ENCODE data around the gene CDK5R2.

Gene CDK5R2

DNA sequence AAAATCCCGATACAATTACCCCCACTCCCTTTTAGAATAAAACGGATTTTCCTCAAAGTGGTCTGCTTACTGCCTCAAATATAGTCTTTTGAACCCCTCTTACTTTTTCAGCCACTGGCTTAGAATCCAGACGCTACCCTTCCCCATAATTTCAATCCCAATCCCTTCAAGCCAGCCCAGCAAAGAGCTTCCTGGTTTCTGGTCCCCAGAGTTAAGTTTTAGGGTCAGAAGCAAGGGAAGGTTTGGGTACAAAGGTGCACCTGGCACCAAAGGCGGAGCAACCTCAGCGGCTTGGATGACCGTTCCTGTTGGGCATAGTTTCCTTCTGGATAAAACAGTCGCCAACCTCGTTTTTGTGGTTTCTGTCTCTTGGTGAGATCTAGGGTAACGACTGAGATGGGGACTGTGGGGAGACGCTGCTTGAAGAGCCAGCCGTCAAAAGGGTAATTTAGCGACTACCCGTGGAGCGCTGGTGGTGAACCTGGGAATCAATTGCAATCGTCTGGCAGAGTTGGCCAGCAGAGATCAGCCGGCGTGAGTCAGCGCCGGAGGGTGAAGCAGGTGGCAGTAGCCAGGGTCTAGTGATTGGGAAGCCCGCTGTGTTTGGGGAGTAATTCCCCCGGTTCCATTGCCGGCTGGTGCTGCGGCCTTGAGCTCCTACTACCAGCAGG is 23.9 kb downstream of the CDK5R2 start:
- peaks cover 9% of the 10 kb centered on the region; the same call in 1 of the 2 replicates for H3K9me3 ChIP-seq (ENCODE audit: insufficient read depth, low read depth, low read length)
- no peak overlapping the region for H3K4me3 ChIP-seq (ENCODE audit: low read length)
- no peaks in the 10 kb centered on the region for H3K36me3 ChIP-seq (ENCODE audit: insufficient read depth, low read depth, low read length)
- H3K27ac ChIP-seq (ENCODE audit: low read length) = no peak overlapping the region
- H3K9ac ChIP-seq (ENCODE audit: low read depth, low read length) = no peak overlapping the region
- H3K27me3 ChIP-seq (ENCODE audit: insufficient read depth, low read length) = peaks cover 99% of the 10 kb centered on the region
- H3K4me1 ChIP-seq (ENCODE audit: insufficient read depth, low read length) = peaks cover 3% of the 10 kb centered on the region; the same call in 1 of the 2 replicates

DNA sequence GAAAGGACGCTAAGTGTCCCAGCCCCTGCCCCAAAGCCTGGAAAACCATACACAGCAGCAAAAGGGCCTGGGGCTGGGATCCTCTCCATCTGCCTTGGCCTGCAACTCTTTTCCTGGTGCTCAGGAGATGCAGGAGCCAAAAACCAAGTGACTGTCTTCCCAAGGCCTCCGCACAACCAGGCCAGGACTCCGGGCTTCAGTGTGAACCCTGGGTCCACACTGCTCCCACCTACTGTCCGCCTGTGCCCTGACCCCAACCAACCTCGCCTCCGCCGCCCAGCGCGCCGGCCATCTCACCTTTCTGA is 24.4 kb downstream of the CDK5R2 start:
- Histone ChIP-seq H3K4me3 (ENCODE audit: low read length) (no peak overlapping the region), H3K27ac (ENCODE audit: low read length) (no peak overlapping the region)

GRCh38 chr2:218984239-218985020 is 25.0 kb downstream of the CDK5R2 start:
- H3K36me3 ChIP-seq (ENCODE audit: insufficient read depth, low read depth, low read length) = no peaks in the 10 kb centered on the region
- peaks cover 9% of the 10 kb centered on the region; the same call in 1 of the 2 replicates for H3K9me3 ChIP-seq (ENCODE audit: insufficient read depth, low read depth, low read length)
- no peak overlapping the region for H3K4me3 ChIP-seq (ENCODE audit: low read length)
- no peak overlapping the region for H3K9ac ChIP-seq (ENCODE audit: low read depth, low read length)
- H3K4me1 ChIP-seq (ENCODE audit: insufficient read depth, low read length) = peaks cover 3% of the 10 kb centered on the region; the same call in 1 of the 2 replicates
- H3K27ac ChIP-seq (ENCODE audit: low read length) = no peak overlapping the region
- peaks cover 99% of the 10 kb centered on the region for H3K27me3 ChIP-seq (ENCODE audit: insufficient read depth, low read length)

More for the DNA sequence above, 24.4 kb downstream of the CDK5R2 start:
- peaks cover 99% of the 10 kb centered on the region for H3K27me3 ChIP-seq (ENCODE audit: insufficient read depth, low read length)
- H3K9ac ChIP-seq (ENCODE audit: low read depth, low read length) = no peak overlapping the region
- H3K4me1 ChIP-seq (ENCODE audit: insufficient read depth, low read length) = peaks cover 3% of the 10 kb centered on the region; the same call in 1 of the 2 replicates
- H3K36me3 ChIP-seq (ENCODE audit: insufficient read depth, low read depth, low read length) = no peaks in the 10 kb centered on the region
- H3K9me3 ChIP-seq (ENCODE audit: insufficient read depth, low read depth, low read length) = peaks cover 9% of the 10 kb centered on the region; the same call in 1 of the 2 replicates

GRCh38 chr2:218985021-218985324 is 25.5 kb downstream of the CDK5R2 start, which contains the start of gene FEV:
Gene FEV, minus strand, starts transcription at chr2:218985184. Its CDS starts 109 bp downstream, at chr2:218985075.
- Histone ChIP-seq H3K4me3 (ENCODE audit: low read length) (peak within 1 kb of the TSS; percentile 22; the same call in 1 of the 2 replicates), H3K36me3 (ENCODE audit: insufficient read depth, low read depth, low read length) (no peaks in the 10 kb centered on the region), H3K27me3 (ENCODE audit: insufficient read depth, low read length) (peaks cover 99% of the 10 kb centered on the region), H3K4me1 (ENCODE audit: insufficient read depth, low read length) (no peaks in the 10 kb centered on the region), H3K27ac (ENCODE audit: low read length) (no peak within 1 kb of the TSS), H3K9ac (ENCODE audit: low read depth, low read length) (no peak within 1 kb of the TSS), H3K9me3 (ENCODE audit: insufficient read depth, low read depth, low read length) (peaks cover 9% of the 10 kb centered on the region; the same call in 1 of the 2 replicates)

GRCh38 chr2:218985325-218986091 is 26.0 kb downstream of the CDK5R2 start:
- peaks cover 100% of the 10 kb centered on the region for H3K27me3 ChIP-seq (ENCODE audit: insufficient read depth, low read length)
- H3K4me1 ChIP-seq (ENCODE audit: insufficient read depth, low read length) = no peaks in the 10 kb centered on the region
- no peaks in the 10 kb centered on the region for H3K36me3 ChIP-seq (ENCODE audit: insufficient read depth, low read depth, low read length)
- H3K27ac ChIP-seq (ENCODE audit: low read length) = no peak overlapping the region
- H3K9ac ChIP-seq (ENCODE audit: low read depth, low read length) = no peak overlapping the region
- H3K9me3 ChIP-seq (ENCODE audit: insufficient read depth, low read depth, low read length) = peaks cover 9% of the 10 kb centered on the region; the same call in 1 of the 2 replicates
- peak overlapping the region; percentile 22; the same call in 1 of the 2 replicates for H3K4me3 ChIP-seq (ENCODE audit: low read length)

DNA sequence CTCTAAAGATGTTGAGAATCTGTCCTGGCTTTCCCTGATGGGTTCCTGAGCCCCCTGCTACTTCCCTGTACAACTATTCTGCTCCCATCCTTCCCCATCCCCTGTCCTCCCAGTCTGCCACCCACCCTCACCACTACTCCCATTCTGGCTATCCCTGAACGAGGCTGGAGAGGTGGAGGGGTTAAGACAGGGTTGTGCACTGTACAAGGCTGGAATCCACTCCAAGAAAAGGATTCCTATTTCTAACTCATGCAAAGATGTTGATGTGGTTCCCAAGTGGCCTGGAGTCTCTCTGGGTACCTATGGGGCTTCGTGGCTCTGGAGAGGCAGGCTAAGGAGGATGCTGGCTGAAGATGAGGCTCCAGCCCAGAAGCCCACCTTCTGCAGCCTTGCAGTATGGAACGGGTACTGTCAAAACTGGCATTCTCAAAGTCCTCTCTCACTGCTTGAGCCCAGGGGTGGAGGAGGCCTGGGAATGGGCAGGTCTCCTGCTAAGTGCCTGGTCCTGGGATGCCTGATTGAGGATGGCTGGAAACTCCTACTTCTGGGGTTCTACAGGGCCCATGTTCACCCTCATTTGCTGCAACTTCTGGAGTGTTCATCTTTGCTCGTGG is 26.8 kb downstream of the CDK5R2 start:
- no peaks in the 10 kb centered on the region for H3K36me3 ChIP-seq (ENCODE audit: insufficient read depth, low read depth, low read length)
- no peak overlapping the region for H3K27ac ChIP-seq (ENCODE audit: low read length)
- H3K9me3 ChIP-seq (ENCODE audit: insufficient read depth, low read depth, low read length) = peaks cover 9% of the 10 kb centered on the region; the same call in 1 of the 2 replicates
- no peaks in the 10 kb centered on the region for H3K4me1 ChIP-seq (ENCODE audit: insufficient read depth, low read length)
- H3K9ac ChIP-seq (ENCODE audit: low read depth, low read length) = no peak overlapping the region
- no peak overlapping the region for H3K4me3 ChIP-seq (ENCODE audit: low read length)
- peaks cover 100% of the 10 kb centered on the region for H3K27me3 ChIP-seq (ENCODE audit: insufficient read depth, low read length)

DNA sequence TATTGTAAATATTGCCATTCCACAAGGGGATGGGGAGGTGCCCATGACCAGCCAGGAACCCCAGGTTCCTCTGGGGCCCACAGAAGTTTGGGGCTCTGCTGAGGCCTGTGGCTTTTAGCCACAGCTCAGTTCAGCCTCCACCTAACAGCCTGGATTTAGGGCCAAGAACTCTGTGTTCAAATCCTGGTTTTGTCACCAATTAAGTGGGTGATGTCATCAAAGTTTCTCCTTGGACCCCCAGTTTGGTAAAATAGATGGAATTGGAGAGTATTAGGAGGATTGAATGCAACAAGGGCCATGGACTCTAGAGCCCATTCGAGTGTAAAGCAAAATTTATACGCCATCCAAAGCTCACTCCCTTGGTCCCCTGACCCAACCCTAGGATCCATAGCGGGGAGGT is 28.7 kb downstream of the CDK5R2 start:
- Histone ChIP-seq H3K27me3 (ENCODE audit: insufficient read depth, low read length) (peaks cover 100% of the 10 kb centered on the region), H3K4me3 (ENCODE audit: low read length) (no peak overlapping the region), H3K9ac (ENCODE audit: low read depth, low read length) (no peak overlapping the region), H3K36me3 (ENCODE audit: insufficient read depth, low read depth, low read length) (no peaks in the 10 kb centered on the region), H3K4me1 (ENCODE audit: insufficient read depth, low read length) (no peaks in the 10 kb centered on the region), H3K27ac (ENCODE audit: low read length) (no peak overlapping the region), H3K9me3 (ENCODE audit: insufficient read depth, low read depth, low read length) (peaks cover 6% of the 10 kb centered on the region; the same call in 1 of the 2 replicates)

GRCh38 chr2:218988650-218989049 is 29.2 kb downstream of the CDK5R2 start:
- no peaks in the 10 kb centered on the region for H3K36me3 ChIP-seq (ENCODE audit: insufficient read depth, low read depth, low read length)
- H3K27me3 ChIP-seq (ENCODE audit: insufficient read depth, low read length) = peaks cover 100% of the 10 kb centered on the region
- H3K9me3 ChIP-seq (ENCODE audit: insufficient read depth, low read depth, low read length) = peaks cover 1% of the 10 kb centered on the region; the same call in 1 of the 2 replicates
- H3K27ac ChIP-seq (ENCODE audit: low read length) = no peak overlapping the region
- H3K9ac ChIP-seq (ENCODE audit: low read depth, low read length) = no peak overlapping the region
- no peak overlapping the region for H3K4me3 ChIP-seq (ENCODE audit: low read length)
- H3K4me1 ChIP-seq (ENCODE audit: insufficient read depth, low read length) = 0 out of 2 replicates have a peak, but pooled peaks cover 2% of the 10 kb centered on the region

- Histone ChIP-seq H3K4me3 (ENCODE audit: low read length) (no peak overlapping the region), H3K4me1 (ENCODE audit: insufficient read depth, low read length) (0 out of 2 replicates have a peak, but pooled peaks cover 2% of the 10 kb centered on the region), H3K27me3 (ENCODE audit: insufficient read depth, low read length) (peaks cover 100% of the 10 kb centered on the region), H3K9me3 (ENCODE audit: insufficient read depth, low read depth, low read length) (no peaks in the 10 kb centered on the region; the same call in 1 of the 2 replicates), H3K27ac (ENCODE audit: low read length) (no peak overlapping the region), H3K9ac (ENCODE audit: low read depth, low read length) (no peak overlapping the region), H3K36me3 (ENCODE audit: insufficient read depth, low read depth, low read length) (no peaks in the 10 kb centered on the region)
Measured at GRCh38 chr2:218990052-218990451, 30.6 kb downstream of the CDK5R2 start.

GRCh38 chr2:218990612-218991011 is 31.1 kb downstream of the CDK5R2 start:
- Histone ChIP-seq H3K36me3 (ENCODE audit: insufficient read depth, low read depth, low read length) (no peaks in the 10 kb centered on the region), H3K27me3 (ENCODE audit: insufficient read depth, low read length) (peaks cover 100% of the 10 kb centered on the region), H3K4me3 (ENCODE audit: low read length) (no peak overlapping the region), H3K9ac (ENCODE audit: low read depth, low read length) (no peak overlapping the region), H3K4me1 (ENCODE audit: insufficient read depth, low read length) (0 out of 2 replicates have a peak, but pooled peaks cover 2% of the 10 kb centered on the region), H3K9me3 (ENCODE audit: insufficient read depth, low read depth, low read length) (peaks cover 4% of the 10 kb centered on the region; the same call in 1 of the 2 replicates), H3K27ac (ENCODE audit: low read length) (no peak overlapping the region)

DNA sequence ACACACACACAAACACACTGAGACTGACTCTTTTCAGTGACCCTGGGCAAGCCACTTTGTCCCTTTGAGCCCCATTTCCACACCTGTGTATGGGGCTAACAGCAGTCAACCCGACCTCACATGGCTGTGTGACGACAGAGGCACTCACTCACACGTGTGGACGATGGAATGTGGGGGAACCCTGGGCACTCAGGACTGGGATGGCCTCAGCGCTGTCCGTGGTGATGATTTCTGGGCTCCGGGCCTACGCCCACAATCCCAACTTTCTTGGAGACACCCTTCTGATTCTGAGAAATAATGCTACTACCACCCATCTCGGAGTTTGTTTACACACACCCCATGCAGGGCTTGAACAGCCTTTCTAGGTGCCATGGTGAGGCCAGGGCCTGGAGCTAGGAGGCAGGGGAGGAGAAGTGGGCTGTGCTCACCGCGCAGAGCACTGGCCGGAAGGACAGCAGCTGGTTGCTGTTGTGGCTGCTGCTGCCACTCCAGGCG is 32.3 kb downstream of the CDK5R2 start:
- Histone ChIP-seq H3K36me3 (ENCODE audit: insufficient read depth, low read depth, low read length) (no peaks in the 10 kb centered on the region), H3K4me3 (ENCODE audit: low read length) (no peak overlapping the region), H3K9ac (ENCODE audit: low read depth, low read length) (no peak overlapping the region), H3K4me1 (ENCODE audit: insufficient read depth, low read length) (0 out of 2 replicates have a peak, but pooled peaks cover 2% of the 10 kb centered on the region), H3K27ac (ENCODE audit: low read length) (no peak overlapping the region), H3K27me3 (ENCODE audit: insufficient read depth, low read length) (peaks cover 100% of the 10 kb centered on the region), H3K9me3 (ENCODE audit: insufficient read depth, low read depth, low read length) (peaks cover 5% of the 10 kb centered on the region; the same call in 1 of the 2 replicates)

Measured in iPS-20b (cell line).